K562 (cell line): Measurements from ENCODE around the gene SPATS2L. TPM values are rescaled to one million over a fixed set of nuclear protein-coding genes. Genes with fewer than 3 reads are reported as not detected.

ENCODE experiments used
- ATAC-seq: fragments of 200-7000 bp; cut with Tn5 transposase; 3 replicates; pipeline ENCODE4 v1.9.1; 2020; ENCODE audit warnings: moderate library complexity
- BruUV-seq: library from RNA; stranded (reverse); fragments of 400-500 nt; replicated peaks from 2 replicates; lab custom pipeline; 2021; lab: Mats Ljungman, UMichigan
- CTCF ChIA-PET: fragments of 300-600 bp; formaldehyde crosslinking; extraction: SDS; loops from one replicate; lab custom pipeline; 2021; ENCODE audit warnings: low intra/inter-chr PET ratio; lab: Yijun Ruan, JAX
- POLR2A ChIA-PET: fragments of 300-600, 350-650 bp; sonication (Branson Sonifier 250); formaldehyde crosslinking; extraction: SDS; loops from one replicate; lab custom pipeline; 2021; ENCODE audit warnings: antibody characterized with exemption, inconsistent platforms; lab: Yijun Ruan, JAX
- DNase-seq, 4 experiments: peaks; one replicate each; pipeline versions ENCODE4 v3.0.0 to v3.0.0-alpha.2; 2011 to 2018; ENCODE audit warnings: low spot score in 3 of 4, mixed read lengths in 3 of 4; ENCODE audit errors: extremely low read depth in 1 of 4
- FAIRE-seq: peaks from 2 replicates; lab custom pipeline; 2011; peaks lifted over from hg19 to GRCh38; lab: Jason Lieb, UNC
- H2AFZ ChIP-seq: 2 replicates; pipeline ENCODE4 v1.6.0; 2011; ENCODE audit warnings: low read depth, low read length, control low read depth, inconsistent platforms
- H3K27ac ChIP-seq: fragments of 200-600 bp; 3 replicates; pipeline ENCODE4 v1.8.0; 2011; ENCODE audit warnings: low read depth, mild to moderate bottlenecking, control low read depth, inconsistent platforms, low read length, moderate library complexity, mixed read lengths; ENCODE audit errors: extremely low read depth
- H3K27me3 ChIP-seq, 2 experiments: fragments of 300-600 bp in 1 of 2; 2 replicates in 1 of 2; 3 replicates in 1 of 2; pipeline versions ENCODE4 v1.6.0 to v1.8.0; 2011; ENCODE audit warnings: inconsistent platforms in 2 of 2, low read length in 2 of 2, mild to moderate bottlenecking in 1 of 2, mixed read lengths in 1 of 2, moderate library complexity in 1 of 2; ENCODE audit not compliant: control insufficient read depth in 2 of 2, insufficient read depth in 2 of 2
- H3K36me3 ChIP-seq: fragments of 300-600 bp; 3 replicates; pipeline ENCODE4 v1.8.0; 2011; ENCODE audit warnings: mild to moderate bottlenecking, low read length, inconsistent platforms; ENCODE audit not compliant: control insufficient read depth, insufficient read depth
- H3K4me1 ChIP-seq, 2 experiments: fragments of 200-600 bp in 1 of 2; replicated peaks in 1 of 2; 2 replicates in 1 of 2; 3 replicates in 1 of 2; pipeline versions ENCODE4 v1.5.1 to v1.8.0; 2011; ENCODE audit warnings: inconsistent platforms in 2 of 2, low read length in 2 of 2, mild to moderate bottlenecking in 1 of 2, mixed read lengths in 1 of 2, moderate library complexity in 1 of 2; ENCODE audit not compliant: control insufficient read depth in 2 of 2, insufficient read depth in 2 of 2
- H3K4me2 ChIP-seq: 2 replicates; pipeline ENCODE4 v1.6.1; 2011; ENCODE audit warnings: low read length, control low read depth, inconsistent platforms, mixed read lengths; ENCODE audit not compliant: insufficient read depth
- H3K4me3 ChIP-seq: fragments of 200-600 bp; sonication (generic), shearing (Covaris generic); 2 replicates; pipeline ENCODE4 v1.5.1; 2016; ENCODE audit warnings: control low read depth, inconsistent platforms
- H3K79me2 ChIP-seq: fragments of 200-600 bp; 3 replicates; pipeline ENCODE4 v1.8.0; 2011; ENCODE audit warnings: low read length, inconsistent platforms; ENCODE audit not compliant: control insufficient read depth, insufficient read depth
- H3K9ac ChIP-seq, 2 experiments: 2 replicates each; pipeline versions ENCODE4 v1.6.0 to v1.6.1; 2011; ENCODE audit warnings: low read depth in 2 of 2, low read length in 2 of 2, control low read depth in 1 of 2, inconsistent platforms in 1 of 2, mild to moderate bottlenecking in 1 of 2, mixed read lengths in 1 of 2; ENCODE audit not compliant: insufficient read depth in 1 of 2
- H3K9me1 ChIP-seq: one replicate; pipeline ENCODE4 v1.6.0; 2011; ENCODE audit warnings: inconsistent platforms, mild to moderate bottlenecking, low read length, moderate library complexity; ENCODE audit not compliant: control insufficient read depth, insufficient read depth
- H3K9me3 ChIP-seq: replicated peaks from 2 replicates; pipeline ENCODE4 v1.5.1; 2011; ENCODE audit warnings: low read depth, low read length, inconsistent platforms; ENCODE audit not compliant: control insufficient read depth, insufficient read depth
- H4K20me1 ChIP-seq: replicated peaks from 2 replicates; pipeline ENCODE4 v1.6.1; 2011; ENCODE audit warnings: low read length, inconsistent platforms, mixed read lengths; ENCODE audit not compliant: control insufficient read depth, insufficient read depth
- DPF2 ChIP-seq: fragments of 450-650 bp; IDR thresholded peaks from 2 replicates; pipeline ENCODE4 v1.6.1; 2016
- ETS2 ChIP-seq: IDR thresholded peaks from 2 replicates; pipeline ENCODE4 v1.6.1; 2016; ENCODE audit warnings: borderline replicate concordance, missing genetic modification characterization, mild to moderate bottlenecking, moderate library complexity, missing compliant biosample characterization; ENCODE audit not compliant: poor library complexity, severe bottlenecking
- FOXP1 ChIP-seq: sonication (generic); formaldehyde crosslinking; IDR thresholded peaks from 2 replicates; pipeline ENCODE4 v1.8.0; 2022; ENCODE audit warnings: mild to moderate bottlenecking, missing genetic modification reagents
- HNRNPK ChIP-seq: fragments of 200-400 bp; formaldehyde crosslinking; IDR thresholded peaks from one replicate; pipeline ENCODE4 v1.6.1; 2018; ENCODE audit warnings: mild to moderate bottlenecking, low read depth, low read length; ENCODE audit not compliant: poor library complexity, severe bottlenecking
- KDM2B ChIP-seq: fragments of 250-450 bp; sonication (Bioruptor Pico); IDR thresholded peaks from 2 replicates; pipeline ENCODE4 v1.8.0; 2021; ENCODE audit warnings: mild to moderate bottlenecking, moderate library complexity
- PHTF2 ChIP-seq: fragments of 250-450 bp; sonication (Bioruptor Pico); IDR thresholded peaks from 2 replicates; pipeline ENCODE4 v1.5.0; 2021; ENCODE audit warnings: mild to moderate bottlenecking
- RFX1 ChIP-seq: fragments of 450-650 bp; IDR thresholded peaks from 2 replicates; pipeline ENCODE4 v1.6.1; 2016; ENCODE audit warnings: mild to moderate bottlenecking, moderate library complexity
- XRCC3 ChIP-seq: fragments of 450-650 bp; IDR thresholded peaks from 2 replicates; pipeline ENCODE4 v1.6.1; 2017; ENCODE audit warnings: mild to moderate bottlenecking, moderate library complexity
- ZFP1 ChIP-seq: fragments of 450-650 bp; formaldehyde crosslinking; IDR thresholded peaks from 2 replicates; pipeline ENCODE4 v1.4.0; 2020; ENCODE audit warnings: mild to moderate bottlenecking, mixed read lengths
- ZNF561 ChIP-seq: fragments of 450-650 bp; formaldehyde crosslinking; conservative IDR thresholded peaks from 2 replicates; pipeline ENCODE4 v1.4.0; 2020; ENCODE audit warnings: mild to moderate bottlenecking, moderate library complexity
- WGBS: fragments of 100-300 bp; shearing (Covaris generic); methylation state at CpG from one replicate; pipeline ENCODE4 v1.1.6; 2016; ENCODE audit warnings: low coverage, mixed read lengths; ENCODE audit not compliant: insufficient coverage; ENCODE audit errors: missing lambda C conversion rate; 5-methylcytosine and 5-hydroxymethylcytosine counted together
- in situ Hi-C: fragments of 300-500 bp; cut with MboI; formaldehyde crosslinking; loops from 4 replicates; pipeline ENCODE4 v1.15.0; 2018; ENCODE audit warnings: inconsistent platforms, mixed read lengths
- intact Hi-C: fragments of 100-400 bp; cut with micrococcal nuclease; formaldehyde crosslinking; loops from 2 replicates; pipeline ENCODE4 v1.14.2; 2022
- polyA plus RNA-seq, 8 experiments: library from polyadenylated mRNA; depleted of rRNA in 4 of 8; stranded (reverse) in 5 of 8; unstranded in 3 of 8; fragments of >200 nt; fragmentation: Nextera tagmentation in 2 of 8; fragmentation: Illumina TruSeq in 1 of 8; extraction: Ambion mirVana in 2 of 8; extraction: Trizol in 1 of 8; gene quantifications; 2 replicates each; pipeline versions ENCODE4 v1.2.1 to v1.2.3, GENCODE V29; 2011 to 2014; ENCODE audit warnings: inconsistent platforms in 1 of 8, missing spikeins in 1 of 8
- total RNA-seq, 7 experiments: library from RNA; depleted of rRNA in 6 of 7; stranded (reverse); fragments of >200 nt in 6 of 7; fragmentation: Illumina TruSeq in 2 of 7; extraction: Trizol in 2 of 7; gene quantifications; 2 replicates each; pipeline versions ENCODE4 v1.2.1 to v1.2.3, GENCODE V29; 2011 to 2021; ENCODE audit warnings: low replicate concordance in 1 of 7
- TF ChIP-seq, protein P1 (sequence below): fragments of 250-450 bp; sonication (Bioruptor Pico); IDR thresholded peaks from 2 replicates; pipeline ENCODE4 v1.8.0; 2022; ENCODE audit warnings: moderate library complexity, mild to moderate bottlenecking, inconsistent platforms

Gene SPATS2L
- total and polyA plus RNA-seq, 9 of the 15 experiments (the other 6 are each of a cell fraction or from before 2014, with no cell fraction given), result 11.3 to 41.5 (median 24.9) TPM

DNA sequence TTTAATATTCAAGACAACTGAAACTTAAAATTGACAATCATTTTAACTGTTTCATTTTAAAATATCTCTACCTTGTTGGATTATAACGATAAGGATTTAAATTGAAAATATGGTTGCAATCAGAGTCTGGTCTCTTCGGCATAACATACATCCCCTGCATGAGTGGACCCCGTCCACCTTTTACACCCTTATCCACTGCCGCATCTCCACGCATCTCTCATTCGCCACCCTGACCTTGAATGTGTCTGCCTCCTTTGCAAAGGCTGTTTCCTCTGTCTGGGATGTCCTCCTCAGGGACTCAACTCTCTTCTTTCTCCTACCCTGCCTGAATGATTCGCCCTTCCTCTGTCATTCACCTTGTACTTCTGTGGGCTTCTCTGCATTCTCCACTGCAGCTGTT is 87.6 kb downstream of the SPATS2L start (continued):
- no peak for TF ChIP-seq ETS2 (tag)
- no peak for TF ChIP-seq DPF2
- no peak for TF ChIP-seq PHTF2 (CRISPR knock-in tag)
- no peak for TF ChIP-seq KDM2B (CRISPR knock-in tag)
- TF ChIP-seq XRCC3, result no peak
- TF ChIP-seq FOXP1, result no peak
- TF ChIP-seq HNRNPK, result no peak

DNA sequence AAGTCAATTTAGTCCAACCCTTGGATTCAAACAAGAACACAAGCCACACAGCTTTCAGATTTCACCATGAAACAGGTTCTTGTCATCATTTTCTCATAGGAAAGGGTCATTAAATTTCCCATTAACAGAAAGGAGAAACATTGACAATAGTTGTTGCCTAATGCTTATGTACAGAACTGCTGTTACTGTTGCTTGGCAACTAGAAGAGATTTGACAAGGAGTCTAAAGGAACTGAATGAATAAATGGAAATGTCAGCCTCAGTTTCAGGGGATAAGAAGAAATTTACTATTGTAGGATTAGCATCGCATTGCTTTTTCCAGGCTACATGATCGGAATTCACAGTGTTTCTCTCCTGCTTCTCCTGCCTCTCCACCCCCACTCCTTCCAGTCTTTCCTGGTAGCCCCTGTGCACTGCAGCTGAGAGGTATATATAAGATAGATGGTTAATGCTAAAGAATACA is 90.3 kb downstream of the SPATS2L start:
- no peak overlapping the region for H3K4me3 ChIP-seq
- FAIRE-seq (no peak), DNase-seq (no peak), ATAC-seq (no peak)
- ChIA-PET POLR2A (no interaction called here), CTCF (no interaction called here)
- H2AFZ ChIP-seq, result no peak overlapping the region
- H3K27me3 ChIP-seq, result no peaks in the 10 kb centered on the region
- no peaks in the 10 kb centered on the region for H4K20me1 ChIP-seq
- no TSS peak for BruUV-seq
- TF ChIP-seq, protein P1, sequence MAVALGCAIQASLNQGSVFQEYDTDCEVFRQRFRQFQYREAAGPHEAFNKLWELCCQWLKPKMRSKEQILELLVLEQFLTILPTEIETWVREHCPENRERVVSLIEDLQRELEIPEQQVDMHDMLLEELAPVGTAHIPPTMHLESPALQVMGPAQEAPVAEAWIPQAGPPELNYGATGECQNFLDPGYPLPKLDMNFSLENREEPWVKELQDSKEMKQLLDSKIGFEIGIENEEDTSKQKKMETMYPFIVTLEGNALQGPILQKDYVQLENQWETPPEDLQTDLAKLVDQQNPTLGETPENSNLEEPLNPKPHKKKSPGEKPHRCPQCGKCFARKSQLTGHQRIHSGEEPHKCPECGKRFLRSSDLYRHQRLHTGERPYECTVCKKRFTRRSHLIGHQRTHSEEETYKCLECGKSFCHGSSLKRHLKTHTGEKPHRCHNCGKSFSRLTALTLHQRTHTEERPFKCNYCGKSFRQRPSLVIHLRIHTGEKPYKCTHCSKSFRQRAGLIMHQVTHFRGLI (CRISPR knock-in tag), result no peak
- TF ChIP-seq ZNF561 (CRISPR knock-in tag) (no peak), ZFP1 (CRISPR knock-in tag) (no peak), RFX1 (peak; percentile 55)
- no peaks in the 10 kb centered on the region for H3K36me3 ChIP-seq
- H3K4me1 ChIP-seq, result 0 out of 5 replicates have a peak, but pooled peaks cover 0 to 3% of the 10 kb centered on the region in 2 experiments
- WGBS, result 73% methylated on average over 2 of the region's 2 CpGs
- H3K27ac ChIP-seq, result no peak overlapping the region
- H3K9ac ChIP-seq, result no peak overlapping the region
- H3K79me2 ChIP-seq, result no peaks in the 10 kb centered on the region
- in situ Hi-C loops (no loop called here), intact Hi-C loops (no loop called here)
- H3K9me1 ChIP-seq, result no peaks in the 10 kb centered on the region
- no peak overlapping the region for H3K4me2 ChIP-seq
- H3K9me3 ChIP-seq, result no peaks in the 10 kb centered on the region
